ENCODE data around the gene TBX2. TPM values are rescaled to one million over a fixed set of nuclear protein-coding genes. Genes with fewer than 3 reads are reported as not detected.
A peak's percentile ranks its signal among the peaks of the same experiment; 100 is the strongest.

The TBX2 gene
- total and polyA plus RNA-seq, 2 donors from 2014 or later: 66.4 to 122 TPM

DNA sequence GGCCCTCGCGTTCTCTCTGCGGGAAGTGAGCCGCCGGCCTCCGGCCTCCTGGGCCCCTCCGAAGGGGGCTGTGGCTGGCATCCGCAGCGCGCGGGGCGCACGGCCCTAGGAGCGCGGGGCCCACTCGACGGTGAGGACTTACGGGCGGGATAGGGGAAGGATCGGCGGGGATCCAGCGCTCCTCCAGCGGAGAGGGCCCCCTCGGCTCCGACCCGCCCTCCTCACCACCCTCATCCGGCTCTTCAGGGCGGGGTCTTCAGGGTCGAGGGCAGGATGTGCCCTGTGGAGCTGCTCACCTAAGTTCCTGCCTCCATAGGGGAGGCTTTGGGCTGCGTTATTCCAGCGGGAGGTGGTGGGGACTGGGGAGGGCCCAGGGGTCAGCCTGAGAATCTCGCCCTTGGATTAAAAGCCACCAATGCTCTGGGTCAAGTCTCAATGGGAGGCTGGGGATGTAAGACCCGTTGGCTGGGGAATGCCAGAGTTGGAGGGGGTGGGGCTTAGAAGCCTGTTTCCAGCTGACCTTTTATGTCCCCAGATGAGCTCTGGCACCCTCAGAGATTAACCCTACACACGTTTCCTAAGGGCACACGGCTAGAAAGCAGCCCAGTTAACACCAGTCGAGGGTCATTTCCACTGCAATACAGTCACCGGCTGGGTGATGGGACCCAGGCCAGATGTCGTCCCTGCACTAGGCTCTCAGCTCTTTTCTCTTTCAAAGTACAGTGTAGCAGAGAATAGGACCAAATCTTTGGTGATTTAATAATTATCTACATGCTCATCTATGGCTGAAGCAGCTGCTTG lies 13.4 kb downstream of the TBX2 start:
- Histone ChIP-seq H3K27ac (ENCODE audit: low read depth in 2 of 2, low read length in 2 of 2) (peak overlapping the region; percentile 93 to 94), H3K4me1 (ENCODE audit: control insufficient read depth in 2 of 3, insufficient read depth in 2 of 3, low read depth in 1 of 3, low read length in 3 of 3) (peaks cover 0 to 16% (median 7%) of the 10 kb centered on the region in 3 donors), H3K4me3 (ENCODE audit: low read length in 3 of 3) (peak overlapping the region; percentile 20 to 60 (median 49)), H3K9ac (ENCODE audit: low read length in 3 of 3) (peak overlapping the region in 2 of 3 donors; percentile 63 to 71), H3K36me3 (ENCODE audit: control insufficient read depth in 2 of 3, insufficient read depth in 3 of 3, low read length in 3 of 3) (peaks cover 0 to 5% (median 0%) of the 10 kb centered on the region in 3 donors), H3K27me3 (ENCODE audit: control insufficient read depth, insufficient read depth, low read length) (no peaks in the 10 kb centered on the region), H3K9me3 (ENCODE audit: control insufficient read depth in 2 of 3, insufficient read depth in 1 of 3, low read length in 3 of 3) (no peaks in the 10 kb centered on the region)
- TF ChIP-seq, protein P1, sequence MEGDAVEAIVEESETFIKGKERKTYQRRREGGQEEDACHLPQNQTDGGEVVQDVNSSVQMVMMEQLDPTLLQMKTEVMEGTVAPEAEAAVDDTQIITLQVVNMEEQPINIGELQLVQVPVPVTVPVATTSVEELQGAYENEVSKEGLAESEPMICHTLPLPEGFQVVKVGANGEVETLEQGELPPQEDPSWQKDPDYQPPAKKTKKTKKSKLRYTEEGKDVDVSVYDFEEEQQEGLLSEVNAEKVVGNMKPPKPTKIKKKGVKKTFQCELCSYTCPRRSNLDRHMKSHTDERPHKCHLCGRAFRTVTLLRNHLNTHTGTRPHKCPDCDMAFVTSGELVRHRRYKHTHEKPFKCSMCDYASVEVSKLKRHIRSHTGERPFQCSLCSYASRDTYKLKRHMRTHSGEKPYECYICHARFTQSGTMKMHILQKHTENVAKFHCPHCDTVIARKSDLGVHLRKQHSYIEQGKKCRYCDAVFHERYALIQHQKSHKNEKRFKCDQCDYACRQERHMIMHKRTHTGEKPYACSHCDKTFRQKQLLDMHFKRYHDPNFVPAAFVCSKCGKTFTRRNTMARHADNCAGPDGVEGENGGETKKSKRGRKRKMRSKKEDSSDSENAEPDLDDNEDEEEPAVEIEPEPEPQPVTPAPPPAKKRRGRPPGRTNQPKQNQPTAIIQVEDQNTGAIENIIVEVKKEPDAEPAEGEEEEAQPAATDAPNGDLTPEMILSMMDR (IDR thresholded peaks at IDR 0.05; ENCODE audit: borderline replicate concordance, extremely low read depth, insufficient read depth): no peak
- intact Hi-C loops (cut with DNase I): loop anchor here (10.0 kb wide), 1 partner anchor 432 kb away; no protein-coding TSS in a partner anchor
- FAIRE-seq (no peak), DNase-seq (peak in 1 of 5 donors; percentile 38)

DNA sequence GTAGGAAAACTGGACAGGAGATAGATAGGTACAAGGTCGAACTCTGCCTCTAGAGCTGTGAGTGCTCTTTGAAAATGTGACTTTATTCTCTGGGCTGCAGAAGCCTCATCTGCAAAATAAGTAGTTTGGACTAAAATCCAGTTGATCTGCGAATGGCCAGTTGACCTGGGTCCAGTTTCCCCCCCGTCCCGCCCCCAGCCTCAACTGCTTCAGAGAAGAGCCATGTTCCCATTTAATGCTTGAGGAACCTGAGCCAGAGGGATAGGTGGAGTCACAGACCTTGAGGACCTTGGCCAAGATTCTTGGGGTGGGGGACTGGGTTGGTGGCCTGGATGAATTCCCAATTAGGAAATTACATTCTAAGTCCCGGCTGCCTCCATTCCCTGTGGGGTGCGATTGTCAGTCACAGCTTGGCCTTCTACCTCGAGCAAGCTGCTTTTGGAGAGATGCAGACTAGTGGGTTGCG lies 14.1 kb downstream of the TBX2 start:
- H3K4me1 ChIP-seq (ENCODE audit: control insufficient read depth in 2 of 3, insufficient read depth in 2 of 3, low read depth in 1 of 3, low read length in 3 of 3): peaks cover 0 to 10% (median 7%) of the 10 kb centered on the region in 3 donors
- H3K36me3 ChIP-seq (ENCODE audit: control insufficient read depth in 2 of 3, insufficient read depth in 3 of 3, low read length in 3 of 3): peaks cover 0 to 1% (median 0%) of the 10 kb centered on the region in 3 donors
- H3K4me3 ChIP-seq (ENCODE audit: low read length in 3 of 3): peak overlapping the region in 2 of 3 donors; percentile 20 to 33
- intact Hi-C loops (cut with DNase I): loop anchor here (10.0 kb wide), 1 partner anchor 431 kb away; no protein-coding TSS in a partner anchor
- no peaks in the 10 kb centered on the region for H3K27me3 ChIP-seq (ENCODE audit: control insufficient read depth, insufficient read depth, low read length)
- TF ChIP-seq, protein P1 (IDR thresholded peaks at IDR 0.05; ENCODE audit: borderline replicate concordance, extremely low read depth, insufficient read depth): no peak
- H3K27ac ChIP-seq (ENCODE audit: low read depth in 2 of 2, low read length in 2 of 2): no peak overlapping the region
- H3K9ac ChIP-seq (ENCODE audit: low read length in 3 of 3): no peak overlapping the region
- FAIRE-seq (no peak), DNase-seq (peak in 1 of 5 donors; percentile 38)
- H3K9me3 ChIP-seq (ENCODE audit: control insufficient read depth in 2 of 3, insufficient read depth in 1 of 3, low read length in 3 of 3): no peaks in the 10 kb centered on the region

DNA sequence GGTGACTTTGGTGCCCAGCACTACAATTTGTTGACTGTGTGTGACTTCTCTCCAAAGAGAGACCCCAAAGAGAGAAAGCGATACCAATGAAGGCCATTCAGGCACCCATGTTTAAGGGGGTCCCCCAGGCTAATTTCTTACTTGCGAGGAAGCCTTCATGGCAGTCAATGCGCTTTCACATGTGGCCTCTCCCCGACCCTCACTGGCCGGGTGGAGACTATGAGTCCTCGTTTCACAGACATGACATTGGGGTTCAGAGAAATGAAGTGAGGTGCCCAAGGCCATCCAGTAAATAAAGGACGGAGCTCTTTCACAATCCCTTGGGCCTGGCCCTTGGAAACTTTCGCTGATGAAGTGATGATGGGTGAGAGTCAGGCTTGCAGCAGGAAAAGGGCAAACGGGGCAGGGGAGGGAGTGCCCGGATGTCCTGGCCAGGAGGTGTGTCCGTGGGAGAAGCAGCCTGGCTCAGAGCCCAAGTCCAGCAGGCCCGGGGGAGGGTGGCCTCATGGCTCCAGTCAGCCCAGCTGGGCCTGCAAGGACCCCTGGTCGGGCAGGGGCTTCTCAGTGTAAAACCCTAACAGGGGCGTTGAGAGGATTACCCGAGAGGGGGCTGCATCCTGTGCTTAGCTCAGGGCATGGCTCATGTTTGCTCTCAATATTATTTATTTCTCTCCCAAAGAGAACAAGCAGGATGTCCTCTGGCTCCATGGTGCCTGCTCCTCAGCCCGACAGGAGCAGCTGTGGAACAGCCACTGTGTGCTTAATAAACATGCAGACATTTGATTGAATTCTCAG lies 14.7 kb downstream of the TBX2 start:
- H3K4me3 ChIP-seq (ENCODE audit: low read length in 3 of 3): no peak overlapping the region
- TF ChIP-seq, protein P1 (IDR thresholded peaks at IDR 0.05; ENCODE audit: borderline replicate concordance, extremely low read depth, insufficient read depth): no peak
- no peak overlapping the region for H3K27ac ChIP-seq (ENCODE audit: low read depth in 2 of 2, low read length in 2 of 2)
- no peak for FAIRE-seq
- H3K4me1 ChIP-seq (ENCODE audit: control insufficient read depth in 2 of 3, insufficient read depth in 2 of 3, low read depth in 1 of 3, low read length in 3 of 3): peaks cover 0 to 9% (median 7%) of the 10 kb centered on the region in 3 donors
- H3K9ac ChIP-seq (ENCODE audit: low read length in 3 of 3): no peak overlapping the region
- H3K36me3 ChIP-seq (ENCODE audit: control insufficient read depth in 2 of 3, insufficient read depth in 3 of 3, low read length in 3 of 3): no peaks in the 10 kb centered on the region
- no peaks in the 10 kb centered on the region for H3K9me3 ChIP-seq (ENCODE audit: control insufficient read depth in 2 of 3, insufficient read depth in 1 of 3, low read length in 3 of 3)
- DNase-seq: peak in 1 of 5 donors; percentile 56
- intact Hi-C loops (cut with DNase I): loop anchor here (10.0 kb wide), 1 partner anchor 430 kb away; no protein-coding TSS in a partner anchor
- no peaks in the 10 kb centered on the region for H3K27me3 ChIP-seq (ENCODE audit: control insufficient read depth, insufficient read depth, low read length)

Measured in kidney (tissue), 14 donors.